ENCODE data around the gene LYRM1.

The LYRM1 gene

GRCh38 chr16:20867585-20867984 is 33.0 kb upstream of the LYRM1 start:
- no peaks in the 10 kb centered on the region for H3K9me2 ChIP-seq (replicated peaks; ENCODE audit: insufficient read depth, low read length)
- H3K27me3 ChIP-seq (replicated peaks; ENCODE audit: insufficient read depth, low read length): no peaks in the 10 kb centered on the region
- no peaks in the 10 kb centered on the region for H3K9me3 ChIP-seq (replicated peaks; ENCODE audit: insufficient read depth, low read length)
- H2AFZ ChIP-seq (ENCODE audit: low read length): no peak overlapping the region
- H3K79me2 ChIP-seq (ENCODE audit: low read length): peaks cover 13% of the 10 kb centered on the region; the same call in 1 of the 2 replicates
- no peak overlapping the region for H3K27ac ChIP-seq (ENCODE audit: low read length)
- no peak for TF ChIP-seq CTCF (IDR thresholded peaks at IDR 0.05; ENCODE audit: low read length)
- TF ChIP-seq EZH2phosphoT487 (IDR thresholded peaks at IDR 0.05; ENCODE audit: low read length): no peak
- no peak for TF ChIP-seq EZH2 (optimal IDR thresholded peaks at IDR 0.05; ENCODE audit: low read depth, low read length)
- DNase-seq: no peak
- no peak overlapping the region for H3K4me3 ChIP-seq (ENCODE audit: low read length)
- no peak overlapping the region for H3K4me2 ChIP-seq (ENCODE audit: low read depth, low read length)
- no peaks in the 10 kb centered on the region for H3F3A ChIP-seq (ENCODE audit: insufficient read depth, low read length)
- H4K20me1 ChIP-seq (ENCODE audit: insufficient read depth, low read length): no peaks in the 10 kb centered on the region
- peaks cover 4% of the 10 kb centered on the region; the same call in 1 of the 2 replicates for H3K4me1 ChIP-seq (ENCODE audit: low read length)
- H3K9ac ChIP-seq (ENCODE audit: low read length): no peak overlapping the region
- no peaks in the 10 kb centered on the region for H3K36me3 ChIP-seq (replicated peaks; ENCODE audit: insufficient read depth, low read length)

GRCh38 chr16:20868890-20869289 is 31.7 kb upstream of the LYRM1 start:
- no peak overlapping the region for H3K4me2 ChIP-seq (ENCODE audit: low read depth, low read length)
- no peaks in the 10 kb centered on the region for H3K27me3 ChIP-seq (replicated peaks; ENCODE audit: insufficient read depth, low read length)
- H4K20me1 ChIP-seq (ENCODE audit: insufficient read depth, low read length): peaks cover 9% of the 10 kb centered on the region
- no peak for DNase-seq
- H3K9ac ChIP-seq (ENCODE audit: low read length): no peak overlapping the region
- H3K4me3 ChIP-seq (ENCODE audit: low read length): no peak overlapping the region
- H2AFZ ChIP-seq (ENCODE audit: low read length): no peak overlapping the region
- H3K36me3 ChIP-seq (replicated peaks; ENCODE audit: insufficient read depth, low read length): no peaks in the 10 kb centered on the region
- H3K9me3 ChIP-seq (replicated peaks; ENCODE audit: insufficient read depth, low read length): no peaks in the 10 kb centered on the region
- TF ChIP-seq EZH2 (optimal IDR thresholded peaks at IDR 0.05; ENCODE audit: low read depth, low read length) (no peak), EZH2phosphoT487 (IDR thresholded peaks at IDR 0.05; ENCODE audit: low read length) (no peak), CTCF (IDR thresholded peaks at IDR 0.05; ENCODE audit: low read length) (no peak)
- no peaks in the 10 kb centered on the region for H3K9me2 ChIP-seq (replicated peaks; ENCODE audit: insufficient read depth, low read length)
- peaks cover 22% of the 10 kb centered on the region for H3K79me2 ChIP-seq (ENCODE audit: low read length)
- H3K4me1 ChIP-seq (ENCODE audit: low read length): peaks cover 15% of the 10 kb centered on the region
- H3F3A ChIP-seq (ENCODE audit: insufficient read depth, low read length): peaks cover 8% of the 10 kb centered on the region; the same call in 1 of the 2 replicates
- no peak overlapping the region for H3K27ac ChIP-seq (ENCODE audit: low read length)

GRCh38 chr16:20870122-20870820 is 30.3 kb upstream of the LYRM1 start:
- Histone ChIP-seq H3K9me2 (replicated peaks; ENCODE audit: insufficient read depth, low read length) (no peaks in the 10 kb centered on the region), H3K4me1 (ENCODE audit: low read length) (peaks cover 26% of the 10 kb centered on the region), H2AFZ (ENCODE audit: low read length) (no peak overlapping the region), H3K27me3 (replicated peaks; ENCODE audit: insufficient read depth, low read length) (no peaks in the 10 kb centered on the region), H3K27ac (ENCODE audit: low read length) (no peak overlapping the region), H3K9ac (ENCODE audit: low read length) (no peak overlapping the region), H3K9me3 (replicated peaks; ENCODE audit: insufficient read depth, low read length) (no peaks in the 10 kb centered on the region), H3F3A (ENCODE audit: insufficient read depth, low read length) (peaks cover 22% of the 10 kb centered on the region), H4K20me1 (ENCODE audit: insufficient read depth, low read length) (peaks cover 12% of the 10 kb centered on the region), H3K4me2 (ENCODE audit: low read depth, low read length) (no peak overlapping the region), H3K79me2 (ENCODE audit: low read length) (peaks cover 22% of the 10 kb centered on the region), H3K4me3 (ENCODE audit: low read length) (no peak overlapping the region), H3K36me3 (replicated peaks; ENCODE audit: insufficient read depth, low read length) (no peaks in the 10 kb centered on the region)
- DNase-seq: no peak
- TF ChIP-seq CTCF (IDR thresholded peaks at IDR 0.05; ENCODE audit: low read length): no peak
- no peak for TF ChIP-seq EZH2 (optimal IDR thresholded peaks at IDR 0.05; ENCODE audit: low read depth, low read length)
- TF ChIP-seq EZH2phosphoT487 (IDR thresholded peaks at IDR 0.05; ENCODE audit: low read length): no peak

Measured in MM.1S (cell line).